IPS DF 4.7 (cell line): ENCODE measurements around the gene TIMMDC1.
"Not testable (repeated sequence)": the region's sequence is repeated elsewhere in the genome, so short reads cannot be mapped to it uniquely, and the experiment has no call there.

Experiments
- DNase-seq: peaks from one replicate; pipeline ENCODE4 v3.0.0-alpha.2; 2013; ENCODE audit warnings: low spot score; ENCODE audit errors: extremely low read depth

TIMMDC1 gene

GRCh38 chr3:119508172-119508845, 10.0 kb downstream of the TIMMDC1 start:
- no peak for DNase-seq

GRCh38 chr3:119510690-119511089, 12.3 kb downstream of the TIMMDC1 start:
- no peak for DNase-seq

- DNase-seq, result no peak
Measured at GRCh38 chr3:119514637-119515036, 16.3 kb downstream of the TIMMDC1 start.

GRCh38 chr3:119517112-119517511, 18.8 kb downstream of the TIMMDC1 start:
- no peak for DNase-seq

GRCh38 chr3:119518026-119518425, 19.7 kb downstream of the TIMMDC1 start:
- no peak for DNase-seq

- DNase-seq, result peak; percentile 2
Measured at GRCh38 chr3:119524931-119525662, 26.8 kb downstream of the TIMMDC1 start.

GRCh38 chr3:119527714-119528113, 29.4 kb downstream of the TIMMDC1 start:
- no peak for DNase-seq

GRCh38 chr3:119529883-119530282, 31.5 kb downstream of the TIMMDC1 start:
- DNase-seq, result no peak

GRCh38 chr3:119530456-119530855, 32.1 kb downstream of the TIMMDC1 start:
- no peak for DNase-seq

GRCh38 chr3:119531151-119531550, 32.8 kb downstream of the TIMMDC1 start:
- no peak for DNase-seq

- DNase-seq, result no peak
Measured at GRCh38 chr3:119534296-119534695, 35.9 kb downstream of the TIMMDC1 start.

GRCh38 chr3:119536757-119537156, 38.4 kb downstream of the TIMMDC1 start:
- DNase-seq, result no peak

- no peak for DNase-seq
Measured at GRCh38 chr3:119538772-119539171, 40.4 kb downstream of the TIMMDC1 start.

- DNase-seq, result no peak
Measured at GRCh38 chr3:119541547-119541946, 43.2 kb downstream of the TIMMDC1 start.

- no peak for DNase-seq
Measured at GRCh38 chr3:119542168-119542767, 43.9 kb downstream of the TIMMDC1 start.

- DNase-seq, result no peak
Measured at GRCh38 chr3:119543147-119543546, 44.8 kb downstream of the TIMMDC1 start.

- DNase-seq, result no peak
Measured at GRCh38 chr3:119547227-119547626, 48.9 kb downstream of the TIMMDC1 start.

- DNase-seq, result no peak
Measured at GRCh38 chr3:119548341-119548740, 50.0 kb downstream of the TIMMDC1 start.

- no peak for DNase-seq
Measured at GRCh38 chr3:119550192-119550910, 52.0 kb downstream of the TIMMDC1 start.

- no peak for DNase-seq
Measured at GRCh38 chr3:119551598-119551997, 53.3 kb downstream of the TIMMDC1 start.

- DNase-seq, result not testable (repeated sequence)
Measured at GRCh38 chr3:119552928-119553327, 54.6 kb downstream of the TIMMDC1 start.
